Uterus (tissue), 4 donors: ENCODE results near the gene TAF10. TPM values are rescaled to one million over a fixed set of nuclear protein-coding genes. Genes with fewer than 3 reads are reported as not detected.

ENCODE experiments used
- DNase-seq, 2 donors: peaks; one replicate each; pipeline ENCODE4 v3.0.0-alpha.2; 2019 to 2020
- H3K27ac ChIP-seq, 2 donors: fragments of 200-600 bp; sonication (generic); 1 replicate in 1 of 2; 2 replicates in 1 of 2; pipeline ENCODE4 v1.5.1; 2016 to 2018
- H3K27me3 ChIP-seq, 2 donors: fragments of 200-600 bp; sonication (generic); one replicate each; pipeline ENCODE4 v1.5.1; 2018 to 2019; ENCODE audit warnings: control low read depth in 1 of 2
- H3K36me3 ChIP-seq, 2 donors: fragments of 200-600 bp; sonication (generic); one replicate each; pipeline ENCODE4 v1.5.1; 2019; ENCODE audit warnings: control low read depth in 1 of 2
- H3K4me1 ChIP-seq, 2 donors: fragments of 200-600 bp; sonication (generic); one replicate each; pipeline ENCODE4 v1.5.1; 2018 to 2019; ENCODE audit warnings: control low read depth in 1 of 2
- H3K4me3 ChIP-seq, 2 donors: fragments of 200-600 bp; sonication (generic); 1 replicate in 1 of 2; 2 replicates in 1 of 2; pipeline ENCODE4 v1.5.1; 2018 to 2019; ENCODE audit warnings: mild to moderate bottlenecking in 1 of 2
- H3K9me3 ChIP-seq, 2 donors: fragments of 200-600 bp; sonication (generic); one replicate each; pipeline ENCODE4 v1.5.1; 2019; ENCODE audit warnings: control low read depth in 1 of 2
- CTCF ChIP-seq, 4 experiments: fragments of 200-600 bp in 2 of 4; fragments of 450-650 bp in 2 of 4; sonication (generic) in 2 of 4; IDR thresholded peaks; one replicate each; pipeline ENCODE4 v1.5.1; 2016 to 2019; ENCODE audit warnings: antibody characterized with exemption in 4 of 4, mild to moderate bottlenecking in 2 of 4, moderate library complexity in 1 of 4
- POLR2A ChIP-seq, 2 donors: fragments of 450-650 bp; IDR thresholded peaks; one replicate each; pipeline ENCODE4 v1.6.1; 2016; ENCODE audit warnings: antibody characterized with exemption in 2 of 2, mild to moderate bottlenecking in 1 of 2, moderate library complexity in 1 of 2
- intact Hi-C: fragments of 100-400 bp; cut with DNase I; formaldehyde crosslinking; loops from one replicate; pipeline ENCODE4 v1.15.1; 2023; ENCODE audit warnings: low total_unique reads
- total RNA-seq, 4 donors: library from RNA; depleted of rRNA in 3 of 4; stranded (reverse); fragments of >200 nt in 3 of 4; gene quantifications; one replicate each; pipeline versions ENCODE4 v1.1.0 to v1.2.4, GENCODE V29; 2014 to 2023
- donor health status: DM: yes; HTN: yes; CAD: no.

TAF10 gene
- total RNA-seq, 4 donors from 2014 or later: 11.5 to 137 (median 67.1) TPM

GRCh38 chr11:6621711-6622211 lies 9.7 kb upstream of the TAF10 start:
- no peak for TF ChIP-seq CTCF (IDR thresholded peaks at IDR 0.05)
- no peak for TF ChIP-seq POLR2A (IDR thresholded peaks at IDR 0.05)
- Histone ChIP-seq H3K4me3 (no peak overlapping the region), H3K27ac (no peak overlapping the region), H3K36me3 (no peaks in the 10 kb centered on the region), H3K9me3 (no peaks in the 10 kb centered on the region), H3K4me1 (peaks cover 0 to 16% of the 10 kb centered on the region in 2 donors), H3K27me3 (no peaks in the 10 kb centered on the region)
- intact Hi-C loops: no loop called here
- DNase-seq: peak in 1 of 2 donors; percentile 26

GRCh38 chr11:6620636-6621035 lies 8.6 kb upstream of the TAF10 start:
- no peak overlapping the region for H3K27ac ChIP-seq

GRCh38 chr11:6619004-6619745 lies 7.2 kb upstream of the TAF10 start, which contains the start of gene TPP1:
Gene TPP1, minus strand, starts transcription at chr11:6619422. Its CDS starts 22 bp downstream, at chr11:6619400.
- Histone ChIP-seq H3K9me3 (no peaks in the 10 kb centered on the region), H3K4me1 (peaks cover 0 to 16% of the 10 kb centered on the region in 2 donors), H3K4me3 (peak within 1 kb of the TSS; percentile 57 to 90), H3K36me3 (no peaks in the 10 kb centered on the region), H3K27me3 (no peaks in the 10 kb centered on the region), H3K27ac (peak within 1 kb of the TSS; percentile 82 to 97)
- peak; percentile 92 to 97 for DNase-seq
- peak; percentile 80 to 95 for TF ChIP-seq POLR2A (IDR thresholded peaks at IDR 0.05)
- TF ChIP-seq CTCF (IDR thresholded peaks at IDR 0.05): peak in 1 of 4 experiments; percentile 8
- intact Hi-C loops: loop anchor here (10.0 kb wide), 1 partner anchor 66 kb away; the partner anchor contains the start of gene MRPL17

More at GRCh38 chr11:6620636-6621035, 8.6 kb upstream of the TAF10 start:
- Histone ChIP-seq H3K27me3 (no peaks in the 10 kb centered on the region), H3K4me3 (no peak overlapping the region), H3K9me3 (no peaks in the 10 kb centered on the region), H3K4me1 (peaks cover 0 to 16% of the 10 kb centered on the region in 2 donors), H3K36me3 (no peaks in the 10 kb centered on the region)
- intact Hi-C loops: no loop called here
- no peak for DNase-seq
- TF ChIP-seq CTCF (IDR thresholded peaks at IDR 0.05) (no peak), POLR2A (IDR thresholded peaks at IDR 0.05) (no peak)

- H3K9me3 ChIP-seq: no peaks in the 10 kb centered on the region
- peak in 2 of 4 experiments; percentile 3 to 5 for TF ChIP-seq CTCF (IDR thresholded peaks at IDR 0.05)
- peak; percentile 29 to 45 for TF ChIP-seq POLR2A (IDR thresholded peaks at IDR 0.05)
- H3K27ac ChIP-seq: peak overlapping the region; percentile 82 to 97
- H3K27me3 ChIP-seq: no peaks in the 10 kb centered on the region
- H3K36me3 ChIP-seq: no peaks in the 10 kb centered on the region
- peak overlapping the region; percentile 57 to 90 for H3K4me3 ChIP-seq
- intact Hi-C loops: loop anchor here (10.0 kb wide), 1 partner anchor 66 kb away; the partner anchor contains the start of gene MRPL17
- H3K4me1 ChIP-seq: peaks cover 0 to 16% of the 10 kb centered on the region in 2 donors
- DNase-seq: peak; percentile 75 to 89
Measured at GRCh38 chr11:6618117-6619003, 6.3 kb upstream of the TAF10 start.
